ENCODE data around the gene CBARP. TPM values are rescaled to one million over a fixed set of nuclear protein-coding genes. Genes with fewer than 3 reads are reported as not detected.

CBARP gene
- total RNA-seq, 1 experiment from 2014 or later: 13.3 TPM

DNA sequence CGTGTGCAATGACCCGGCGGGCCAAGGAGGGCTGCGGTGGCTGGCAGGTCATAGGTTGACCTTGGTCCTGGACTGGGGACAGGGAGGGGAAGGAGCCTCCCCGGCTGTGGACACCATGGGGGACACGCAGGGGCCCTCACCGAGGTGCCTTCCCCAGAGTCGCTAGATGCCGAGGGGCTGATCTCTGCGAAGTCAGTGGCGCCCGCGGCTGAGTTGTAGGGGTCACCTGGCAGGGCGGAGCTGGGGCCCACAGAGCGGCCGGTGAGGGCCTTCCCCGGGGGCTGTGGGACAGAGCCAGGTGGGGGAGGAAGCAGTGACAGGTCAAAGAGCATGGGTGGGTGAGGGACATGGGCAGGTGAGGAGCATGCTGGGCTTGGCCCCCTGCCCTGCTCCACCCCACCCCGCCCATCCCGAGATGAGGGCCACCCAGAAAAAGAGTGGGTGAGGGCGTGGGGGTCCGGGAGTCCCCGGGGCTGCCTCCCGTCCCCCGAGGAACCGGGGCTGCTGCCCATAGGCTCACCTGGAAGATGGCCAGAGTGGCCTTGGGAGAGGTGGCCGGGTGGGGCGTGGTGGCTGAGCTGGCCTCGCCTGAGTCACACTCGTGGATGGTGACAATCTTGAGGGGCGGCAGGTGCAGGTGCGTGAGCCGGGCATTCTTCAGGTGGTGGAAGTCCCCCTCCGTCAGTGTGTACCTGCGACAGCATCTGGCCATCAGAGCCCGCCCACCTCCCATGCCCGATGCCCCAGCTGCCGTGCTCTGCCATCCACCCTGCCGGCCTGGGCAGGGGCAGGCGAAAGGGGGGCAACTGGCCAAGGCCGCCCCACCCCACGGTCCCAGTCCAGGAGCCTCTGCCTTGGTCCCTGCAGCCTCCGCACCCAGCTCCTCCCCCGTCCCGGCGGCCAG, 3.5 kb downstream of the CBARP start:
- intact Hi-C loops (cut with micrococcal nuclease; ENCODE audit: unreplicated experiment): no loop called here
- POLR2A ChIA-PET (ENCODE audit: low non-redundant PET): no interaction called here
- Histone ChIP-seq H3K36me3 (ENCODE audit: insufficient read depth, low read length, poor library complexity, severe bottlenecking) (peaks cover 8% of the 10 kb centered on the region), H3K27me3 (replicated peaks; ENCODE audit: insufficient read depth, low read depth, low read length, poor library complexity) (no peaks in the 10 kb centered on the region), H3K27ac (ENCODE audit: low read depth, low read length, poor library complexity, severe bottlenecking) (no peak overlapping the region), H3K4me3 (ENCODE audit: low read depth, low read length, poor library complexity, severe bottlenecking) (no peak overlapping the region), H3K4me1 (ENCODE audit: insufficient read depth, low read length, poor library complexity, severe bottlenecking) (peaks cover 16% of the 10 kb centered on the region), H3K9me3 (ENCODE audit: low read depth, low read length, poor library complexity, severe bottlenecking) (no peaks in the 10 kb centered on the region)
- no peak for DNase-seq (ENCODE audit: low spot score)
- CTCF ChIA-PET: interaction anchor here (0.6 kb wide), 1 partner anchor 56 kb away, joined by 5 read pairs; no protein-coding TSS in a partner anchor
- no TSS peak for BruUV-seq (replicated peaks)
- TF ChIP-seq EZH2 (IDR thresholded peaks at IDR 0.05; ENCODE audit: borderline replicate concordance, low read depth, low read length, poor library complexity, severe bottlenecking): no peak
- TF ChIP-seq, protein P1, sequence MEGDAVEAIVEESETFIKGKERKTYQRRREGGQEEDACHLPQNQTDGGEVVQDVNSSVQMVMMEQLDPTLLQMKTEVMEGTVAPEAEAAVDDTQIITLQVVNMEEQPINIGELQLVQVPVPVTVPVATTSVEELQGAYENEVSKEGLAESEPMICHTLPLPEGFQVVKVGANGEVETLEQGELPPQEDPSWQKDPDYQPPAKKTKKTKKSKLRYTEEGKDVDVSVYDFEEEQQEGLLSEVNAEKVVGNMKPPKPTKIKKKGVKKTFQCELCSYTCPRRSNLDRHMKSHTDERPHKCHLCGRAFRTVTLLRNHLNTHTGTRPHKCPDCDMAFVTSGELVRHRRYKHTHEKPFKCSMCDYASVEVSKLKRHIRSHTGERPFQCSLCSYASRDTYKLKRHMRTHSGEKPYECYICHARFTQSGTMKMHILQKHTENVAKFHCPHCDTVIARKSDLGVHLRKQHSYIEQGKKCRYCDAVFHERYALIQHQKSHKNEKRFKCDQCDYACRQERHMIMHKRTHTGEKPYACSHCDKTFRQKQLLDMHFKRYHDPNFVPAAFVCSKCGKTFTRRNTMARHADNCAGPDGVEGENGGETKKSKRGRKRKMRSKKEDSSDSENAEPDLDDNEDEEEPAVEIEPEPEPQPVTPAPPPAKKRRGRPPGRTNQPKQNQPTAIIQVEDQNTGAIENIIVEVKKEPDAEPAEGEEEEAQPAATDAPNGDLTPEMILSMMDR (conservative IDR thresholded peaks at IDR 0.05; ENCODE audit: low read depth, low read length): no peak

DNA sequence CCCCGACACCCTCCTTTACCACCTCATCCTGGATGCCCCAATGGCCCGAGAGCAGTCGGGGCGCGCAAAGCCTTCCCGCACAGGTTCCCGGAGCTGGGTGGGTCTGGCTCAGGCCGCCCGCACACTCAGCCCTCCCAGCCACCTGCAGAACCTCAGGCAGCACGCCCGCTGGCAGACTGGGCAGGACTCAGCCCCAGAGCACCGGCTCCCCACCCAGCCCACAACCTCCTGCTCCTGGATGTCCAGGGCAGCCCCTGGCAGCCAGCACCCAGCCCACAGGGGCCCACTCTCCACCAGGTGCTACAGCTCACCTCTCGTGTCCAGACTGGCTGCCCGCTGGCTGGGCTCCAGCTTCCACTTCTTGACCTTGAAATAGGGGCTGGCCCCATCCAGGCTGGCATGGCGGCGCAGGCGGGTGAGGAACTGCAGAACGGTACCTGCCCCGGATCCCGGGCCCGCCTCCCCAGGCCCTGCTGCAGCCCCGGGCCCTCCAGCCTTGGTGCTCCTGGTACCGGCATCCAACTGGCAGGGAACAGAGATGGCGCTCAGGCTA, 4.6 kb downstream of the CBARP start:
- POLR2A ChIA-PET (ENCODE audit: low non-redundant PET): no interaction called here
- intact Hi-C loops (cut with micrococcal nuclease; ENCODE audit: unreplicated experiment): no loop called here

DNA sequence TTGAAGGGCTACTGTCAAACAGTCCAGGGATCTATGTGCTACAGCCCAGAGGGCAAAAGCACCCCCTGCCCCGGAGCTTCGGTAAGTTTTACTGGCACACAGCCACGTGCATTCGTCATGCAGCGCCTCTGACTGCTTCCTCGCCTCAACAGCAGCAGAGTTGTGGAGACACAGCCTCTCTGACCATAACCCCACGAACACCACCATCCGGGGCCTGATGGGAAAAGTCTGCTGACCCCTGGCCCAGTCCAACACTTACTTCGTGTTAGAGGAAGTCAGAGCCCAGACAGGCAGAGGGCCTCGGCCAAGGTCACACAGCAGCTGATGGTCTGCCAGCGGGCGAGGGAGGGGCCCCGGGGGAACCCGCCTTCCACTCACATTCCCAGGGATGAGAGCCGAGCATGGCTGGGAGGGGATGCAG, 5.1 kb downstream of the CBARP start:
- Histone ChIP-seq H3K9me3 (ENCODE audit: low read depth, low read length, poor library complexity, severe bottlenecking) (no peaks in the 10 kb centered on the region), H3K4me1 (ENCODE audit: insufficient read depth, low read length, poor library complexity, severe bottlenecking) (peaks cover 7% of the 10 kb centered on the region), H3K27ac (ENCODE audit: low read depth, low read length, poor library complexity, severe bottlenecking) (peak overlapping the region; percentile 19), H3K4me3 (ENCODE audit: low read depth, low read length, poor library complexity, severe bottlenecking) (no peak overlapping the region), H3K27me3 (replicated peaks; ENCODE audit: insufficient read depth, low read depth, low read length, poor library complexity) (no peaks in the 10 kb centered on the region), H3K36me3 (ENCODE audit: insufficient read depth, low read length, poor library complexity, severe bottlenecking) (peaks cover 15% of the 10 kb centered on the region)
- TF ChIP-seq, protein P1 (conservative IDR thresholded peaks at IDR 0.05; ENCODE audit: low read depth, low read length): no peak
- TF ChIP-seq EZH2 (IDR thresholded peaks at IDR 0.05; ENCODE audit: borderline replicate concordance, low read depth, low read length, poor library complexity, severe bottlenecking): no peak
- BruUV-seq (replicated peaks): no TSS peak
- intact Hi-C loops (cut with micrococcal nuclease; ENCODE audit: unreplicated experiment): no loop called here
- CTCF ChIA-PET: interaction anchor here (0.8 kb wide), 1 partner anchor 12 kb away, joined by 3 read pairs; no protein-coding TSS in a partner anchor
- DNase-seq (ENCODE audit: low spot score): no peak
- POLR2A ChIA-PET (ENCODE audit: low non-redundant PET): no interaction called here

More for the DNA sequence above, 4.6 kb downstream of the CBARP start:
- no peak for DNase-seq (ENCODE audit: low spot score)
- Histone ChIP-seq H3K4me1 (ENCODE audit: insufficient read depth, low read length, poor library complexity, severe bottlenecking) (peaks cover 9% of the 10 kb centered on the region), H3K9me3 (ENCODE audit: low read depth, low read length, poor library complexity, severe bottlenecking) (no peaks in the 10 kb centered on the region), H3K4me3 (ENCODE audit: low read depth, low read length, poor library complexity, severe bottlenecking) (no peak overlapping the region), H3K27me3 (replicated peaks; ENCODE audit: insufficient read depth, low read depth, low read length, poor library complexity) (no peaks in the 10 kb centered on the region), H3K36me3 (ENCODE audit: insufficient read depth, low read length, poor library complexity, severe bottlenecking) (peaks cover 9% of the 10 kb centered on the region), H3K27ac (ENCODE audit: low read depth, low read length, poor library complexity, severe bottlenecking) (no peak overlapping the region)
- CTCF ChIA-PET: interaction anchor here (0.8 kb wide), 1 partner anchor 11 kb away, joined by 3 read pairs; no protein-coding TSS in a partner anchor
- TF ChIP-seq EZH2 (IDR thresholded peaks at IDR 0.05; ENCODE audit: borderline replicate concordance, low read depth, low read length, poor library complexity, severe bottlenecking): no peak
- TF ChIP-seq, protein P1 (conservative IDR thresholded peaks at IDR 0.05; ENCODE audit: low read depth, low read length): no peak
- no TSS peak for BruUV-seq (replicated peaks)
